Measurements from ENCODE around the gene ZNF581. TPM values are rescaled to one million over a fixed set of nuclear protein-coding genes. Genes with fewer than 3 reads are reported as not detected.
A peak's percentile ranks its signal among the peaks of the same experiment; 100 is the strongest.

ZNF581 gene
- total RNA-seq, 1 donor from 2014 or later: 30.0 TPM

- no peak for TF ChIP-seq EZH2 (IDR thresholded peaks at IDR 0.05; ENCODE audit: insufficient read depth, low read length)
- TF ChIP-seq CTCF (IDR thresholded peaks at IDR 0.05; ENCODE audit: insufficient read depth, low read depth, low read length): no peak
- Histone ChIP-seq H3K27ac (ENCODE audit: low read depth, low read length) (no peak overlapping the region), H4K20me1 (ENCODE audit: insufficient read depth, low read length) (peaks cover 97% of the 10 kb centered on the region), H3K4me1 (ENCODE audit: insufficient read depth, low read length) (peaks cover 4% of the 10 kb centered on the region), H3K4me3 (ENCODE audit: insufficient read depth, low read depth, low read length) (no peak overlapping the region), H3K79me2 (ENCODE audit: insufficient read depth, low read length) (peaks cover 92% of the 10 kb centered on the region), H3K9ac (ENCODE audit: low read length) (no peak overlapping the region), H2AFZ (ENCODE audit: low read depth, low read length) (no peak overlapping the region), H3K4me2 (ENCODE audit: low read length) (no peak overlapping the region), H3K27me3 (ENCODE audit: insufficient read depth, low read length) (no peaks in the 10 kb centered on the region), H3K36me3 (ENCODE audit: insufficient read depth, low read length) (peaks cover 30% of the 10 kb centered on the region), H3K9me3 (ENCODE audit: insufficient read depth, low read depth, low read length) (no peaks in the 10 kb centered on the region)
- H3K4me3 Mint-ChIP-seq (ENCODE audit: unreplicated experiment): no peak overlapping the region
- peaks cover 1% of the 10 kb centered on the region for H3K9me3 Mint-ChIP-seq (ENCODE audit: unreplicated experiment)
- H3K4me1 Mint-ChIP-seq (ENCODE audit: low read depth, unreplicated experiment): peaks cover 12% of the 10 kb centered on the region
- DNase-seq (ENCODE audit: low read depth) (no peak), FAIRE-seq (no peak)
- H3K36me3 Mint-ChIP-seq (ENCODE audit: low read depth, unreplicated experiment): peaks cover 19% of the 10 kb centered on the region
- peak overlapping the region; percentile 58 for H3K27ac Mint-ChIP-seq (ENCODE audit: unreplicated experiment)
- no peaks in the 10 kb centered on the region for H3K27me3 Mint-ChIP-seq (ENCODE audit: low read depth, unreplicated experiment)
Observed at GRCh38 chr19:55667511-55667910, 24.1 kb downstream of the ZNF581 start.

- peaks cover 9% of the 10 kb centered on the region for H3K4me1 Mint-ChIP-seq (ENCODE audit: low read depth, unreplicated experiment)
- no peak overlapping the region for H3K4me3 Mint-ChIP-seq (ENCODE audit: unreplicated experiment)
- DNase-seq (ENCODE audit: low read depth) (no peak), FAIRE-seq (no peak)
- no peak overlapping the region for H2AFZ ChIP-seq (ENCODE audit: low read depth, low read length)
- no peak overlapping the region for H3K4me3 ChIP-seq (ENCODE audit: insufficient read depth, low read depth, low read length)
- H3K36me3 ChIP-seq (ENCODE audit: insufficient read depth, low read length): peaks cover 25% of the 10 kb centered on the region
- no peak overlapping the region for H3K27ac ChIP-seq (ENCODE audit: low read depth, low read length)
- H3K9ac ChIP-seq (ENCODE audit: low read length): no peak overlapping the region
- no peak for TF ChIP-seq EZH2 (IDR thresholded peaks at IDR 0.05; ENCODE audit: insufficient read depth, low read length)
- H3K9me3 Mint-ChIP-seq (ENCODE audit: unreplicated experiment): peaks cover 1% of the 10 kb centered on the region
- peaks cover 4% of the 10 kb centered on the region for H3K4me1 ChIP-seq (ENCODE audit: insufficient read depth, low read length)
- H3K27me3 Mint-ChIP-seq (ENCODE audit: low read depth, unreplicated experiment): no peaks in the 10 kb centered on the region
- no peaks in the 10 kb centered on the region for H3K27me3 ChIP-seq (ENCODE audit: insufficient read depth, low read length)
- H3K4me2 ChIP-seq (ENCODE audit: low read length): no peak overlapping the region
- peaks cover 90% of the 10 kb centered on the region for H3K79me2 ChIP-seq (ENCODE audit: insufficient read depth, low read length)
- H3K9me3 ChIP-seq (ENCODE audit: insufficient read depth, low read depth, low read length): no peaks in the 10 kb centered on the region
- H3K36me3 Mint-ChIP-seq (ENCODE audit: low read depth, unreplicated experiment): peaks cover 15% of the 10 kb centered on the region
- no peak overlapping the region for H3K27ac Mint-ChIP-seq (ENCODE audit: unreplicated experiment)
- H4K20me1 ChIP-seq (ENCODE audit: insufficient read depth, low read length): peaks cover 97% of the 10 kb centered on the region
Observed at GRCh38 chr19:55667958-55668357, 24.5 kb downstream of the ZNF581 start.

- FAIRE-seq (no peak), DNase-seq (ENCODE audit: low read depth) (no peak)
- peaks cover 14% of the 10 kb centered on the region for H3K4me1 Mint-ChIP-seq (ENCODE audit: low read depth, unreplicated experiment)
- no peak overlapping the region for H3K27ac ChIP-seq (ENCODE audit: low read depth, low read length)
- peaks cover 10% of the 10 kb centered on the region for H3K36me3 Mint-ChIP-seq (ENCODE audit: low read depth, unreplicated experiment)
- H3K9ac ChIP-seq (ENCODE audit: low read length): no peak overlapping the region
- peaks cover 90% of the 10 kb centered on the region for H3K79me2 ChIP-seq (ENCODE audit: insufficient read depth, low read length)
- peaks cover 17% of the 10 kb centered on the region for H3K36me3 ChIP-seq (ENCODE audit: insufficient read depth, low read length)
- no peaks in the 10 kb centered on the region for H3K9me3 ChIP-seq (ENCODE audit: insufficient read depth, low read depth, low read length)
- H3K4me3 ChIP-seq (ENCODE audit: insufficient read depth, low read depth, low read length): no peak overlapping the region
- no peaks in the 10 kb centered on the region for H3K27me3 Mint-ChIP-seq (ENCODE audit: low read depth, unreplicated experiment)
- TF ChIP-seq EZH2 (IDR thresholded peaks at IDR 0.05; ENCODE audit: insufficient read depth, low read length): no peak
- TF ChIP-seq CTCF (IDR thresholded peaks at IDR 0.05; ENCODE audit: insufficient read depth, low read depth, low read length): no peak
- peaks cover 6% of the 10 kb centered on the region for H3K4me1 ChIP-seq (ENCODE audit: insufficient read depth, low read length)
- H3K27me3 ChIP-seq (ENCODE audit: insufficient read depth, low read length): no peaks in the 10 kb centered on the region
- no peak overlapping the region for H3K4me3 Mint-ChIP-seq (ENCODE audit: unreplicated experiment)
- H2AFZ ChIP-seq (ENCODE audit: low read depth, low read length): no peak overlapping the region
- no peak overlapping the region for H3K27ac Mint-ChIP-seq (ENCODE audit: unreplicated experiment)
- no peak overlapping the region for H3K4me2 ChIP-seq (ENCODE audit: low read length)
- peaks cover 1% of the 10 kb centered on the region for H3K9me3 Mint-ChIP-seq (ENCODE audit: unreplicated experiment)
- peaks cover 97% of the 10 kb centered on the region for H4K20me1 ChIP-seq (ENCODE audit: insufficient read depth, low read length)
Observed at GRCh38 chr19:55668603-55669348, 25.3 kb downstream of the ZNF581 start.
